CD14-positive monocyte (primary cell): ENCODE measurements around the gene SLC25A48. TPM values are rescaled to one million over a fixed set of nuclear protein-coding genes. Genes with fewer than 3 reads are reported as not detected.

ENCODE experiments used
- DNase-seq, 3 donors: peaks; one replicate each; pipeline ENCODE4 v3.0.0-alpha.2; 2011 to 2022
- H2AFZ ChIP-seq: 2 replicates; pipeline ENCODE4 v1.6.0; 2012; ENCODE audit warnings: mild to moderate bottlenecking, low read depth, low read length, inconsistent platforms; ENCODE audit not compliant: insufficient read depth, poor library complexity, severe bottlenecking
- H3K27ac ChIP-seq, 2 donors: 1 replicate in 1 of 2; 2 replicates in 1 of 2; pipeline ENCODE4 v1.5.1; 2012 to 2013; ENCODE audit warnings: low read length in 2 of 2, control low read depth in 1 of 2, inconsistent platforms in 1 of 2, low read depth in 1 of 2, mild to moderate bottlenecking in 1 of 2
- H3K27me3 ChIP-seq, 2 donors: one replicate each; pipeline versions ENCODE4 v1.6.0 to v1.6.1; 2011 to 2013; ENCODE audit warnings: low read length in 2 of 2; ENCODE audit not compliant: control insufficient read depth in 2 of 2, insufficient read depth in 2 of 2
- H3K36me3 ChIP-seq, 2 donors: replicated peaks in 1 of 2; 1 replicate in 1 of 2; 2 replicates in 1 of 2; pipeline versions ENCODE4 v1.5.1 to v1.6.1; 2012 to 2013; ENCODE audit warnings: low read length in 2 of 2, control low read depth in 1 of 2, inconsistent platforms in 1 of 2, mild to moderate bottlenecking in 1 of 2; ENCODE audit not compliant: insufficient read depth in 2 of 2, control insufficient read depth in 1 of 2
- H3K4me1 ChIP-seq, 2 donors: 1 replicate in 1 of 2; 2 replicates in 1 of 2; pipeline versions ENCODE4 v1.5.1 to v1.6.1; 2012 to 2013; ENCODE audit warnings: low read length in 2 of 2, control low read depth in 1 of 2, inconsistent platforms in 1 of 2, mild to moderate bottlenecking in 1 of 2, moderate library complexity in 1 of 2; ENCODE audit not compliant: insufficient read depth in 2 of 2, control insufficient read depth in 1 of 2
- H3K4me2 ChIP-seq: replicated peaks from 2 replicates; pipeline ENCODE3; 2012; ENCODE audit warnings: low read length, moderate library complexity, mild to moderate bottlenecking; ENCODE audit not compliant: poor library complexity, severe bottlenecking; ENCODE audit errors: extremely low read depth
- H3K4me3 ChIP-seq, 3 experiments: fragments of 200-600 bp in 1 of 3; sonication (generic) in 1 of 3; replicated peaks in 1 of 3; 1 replicate in 2 of 3; 2 replicates in 1 of 3; pipeline ENCODE4 v1.5.1; 2011 to 2013; ENCODE audit warnings: low read length in 3 of 3, mild to moderate bottlenecking in 3 of 3, control low read depth in 2 of 3, low read depth in 2 of 3, inconsistent platforms in 1 of 3, moderate library complexity in 1 of 3
- H3K79me2 ChIP-seq: 2 replicates; pipeline ENCODE4 v1.6.0; 2012; ENCODE audit warnings: mild to moderate bottlenecking, control low read depth, inconsistent platforms, low read length, moderate library complexity; ENCODE audit not compliant: insufficient read depth
- H3K9ac ChIP-seq: 2 replicates; pipeline ENCODE4 v1.6.0; 2017; ENCODE audit warnings: low read length, mild to moderate bottlenecking; ENCODE audit not compliant: insufficient read depth, poor library complexity, severe bottlenecking
- H3K9me3 ChIP-seq, 2 donors: replicated peaks in 1 of 2; 1 replicate in 1 of 2; 2 replicates in 1 of 2; pipeline versions ENCODE4 v1.5.1 to v1.6.1; 2012 to 2013; ENCODE audit warnings: low read length in 2 of 2, control low read depth in 1 of 2; ENCODE audit not compliant: control insufficient read depth in 1 of 2, insufficient read depth in 1 of 2
- H4K20me1 ChIP-seq: 2 replicates; pipeline ENCODE4 v1.6.0; 2012; ENCODE audit warnings: mild to moderate bottlenecking, low read length, control low read depth, moderate library complexity; ENCODE audit not compliant: insufficient read depth
- H3K27ac Mint-ChIP-seq, 7 donors: one replicate each; pipeline ENCODE4 v1.8.0; 2020; ENCODE audit warnings: mild to moderate bottlenecking in 7 of 7, mixed read lengths in 7 of 7, moderate library complexity in 6 of 7, inconsistent platforms in 2 of 7
- H3K27me3 Mint-ChIP-seq, 3 donors: one replicate each; pipeline ENCODE4 v1.8.0; 2021 to 2022; ENCODE audit warnings: low read depth in 3 of 3, mild to moderate bottlenecking in 3 of 3, mixed read lengths in 3 of 3, moderate library complexity in 3 of 3, inconsistent platforms in 1 of 3
- H3K36me3 Mint-ChIP-seq, 2 donors: one replicate each; pipeline ENCODE4 v1.8.0; 2020; ENCODE audit warnings: mixed read lengths in 2 of 2, inconsistent platforms in 1 of 2, mild to moderate bottlenecking in 1 of 2
- H3K4me1 Mint-ChIP-seq: one replicate; pipeline ENCODE4 v1.8.0; 2020; ENCODE audit warnings: mild to moderate bottlenecking, mixed read lengths
- H3K4me3 Mint-ChIP-seq, 2 donors: one replicate each; pipeline ENCODE4 v1.8.0; 2020; ENCODE audit warnings: mild to moderate bottlenecking in 2 of 2, mixed read lengths in 2 of 2, moderate library complexity in 1 of 2
- H3K9me3 Mint-ChIP-seq, 7 donors: one replicate each; pipeline ENCODE4 v1.8.0; 2020 to 2022; ENCODE audit warnings: mixed read lengths in 7 of 7, mild to moderate bottlenecking in 6 of 7, moderate library complexity in 6 of 7, inconsistent platforms in 2 of 7
- CTCF ChIP-seq: fragments of 200-600 bp; IDR thresholded peaks from one replicate; pipeline ENCODE4 v1.8.0; 2022; ENCODE audit warnings: antibody characterized with exemption, mild to moderate bottlenecking
- WGBS: methylation state at CpG from one replicate; pipeline ENCODE4 v1.1.5; 2013; ENCODE audit warnings: missing lambda C conversion rate; ENCODE audit not compliant: insufficient coverage; 5-methylcytosine and 5-hydroxymethylcytosine counted together
- intact Hi-C, 2 donors: fragments of 100-400 bp; cut with micrococcal nuclease; formaldehyde crosslinking; loops; one replicate each; pipeline versions ENCODE4 v1.15.0 to v1.15.1; 2023
- polyA plus RNA-seq, 3 donors: library from polyadenylated mRNA; depleted of rRNA in 1 of 3; unstranded in 2 of 3; stranded (reverse) in 1 of 3; fragments of 300-500 nt in 2 of 3; fragments of >200 nt in 1 of 3; fragmentation: Illumina TruSeq in 2 of 3; gene quantifications; 1 replicate in 2 of 3; 2 replicates in 1 of 3; pipeline ENCODE4 v1.2.3, GENCODE V29; 2012 to 2021

The SLC25A48 gene
- polyA plus RNA-seq, 3 donors, result not detected

DNA sequence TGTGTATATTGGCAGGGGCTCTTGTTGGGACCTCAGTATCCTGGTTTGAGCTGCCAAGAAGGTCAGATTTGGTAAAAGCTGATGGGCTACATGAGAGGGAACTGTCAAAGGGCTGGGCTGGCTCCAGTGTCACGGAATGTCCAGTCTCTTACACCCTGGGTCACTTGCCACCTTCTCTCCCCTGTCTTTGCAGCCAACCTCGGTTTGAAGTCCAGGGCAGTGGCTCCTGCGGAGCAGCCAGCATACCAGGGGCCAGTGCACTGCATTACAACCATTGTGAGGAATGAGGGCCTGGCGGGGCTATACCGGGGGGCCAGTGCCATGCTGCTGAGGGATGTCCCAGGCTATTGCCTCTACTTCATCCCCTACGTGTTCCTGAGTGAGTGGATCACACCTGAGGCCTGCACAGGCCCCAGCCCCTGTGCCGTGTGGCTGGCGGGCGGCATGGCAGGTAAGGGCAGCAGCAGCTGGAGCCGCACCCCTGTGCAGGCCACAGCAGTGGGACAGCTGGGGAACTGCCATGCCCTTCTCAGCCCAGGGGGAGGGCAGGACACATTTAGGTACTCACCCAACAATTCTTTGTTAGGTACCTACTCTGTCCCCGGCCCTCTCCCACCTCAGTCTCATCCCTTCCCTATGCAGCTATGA lies 36.9 kb downstream of the SLC25A48 start:
- H3K9me3 Mint-ChIP-seq, result no peaks in the 10 kb centered on the region
- H3K4me3 ChIP-seq, result no peak overlapping the region

DNA sequence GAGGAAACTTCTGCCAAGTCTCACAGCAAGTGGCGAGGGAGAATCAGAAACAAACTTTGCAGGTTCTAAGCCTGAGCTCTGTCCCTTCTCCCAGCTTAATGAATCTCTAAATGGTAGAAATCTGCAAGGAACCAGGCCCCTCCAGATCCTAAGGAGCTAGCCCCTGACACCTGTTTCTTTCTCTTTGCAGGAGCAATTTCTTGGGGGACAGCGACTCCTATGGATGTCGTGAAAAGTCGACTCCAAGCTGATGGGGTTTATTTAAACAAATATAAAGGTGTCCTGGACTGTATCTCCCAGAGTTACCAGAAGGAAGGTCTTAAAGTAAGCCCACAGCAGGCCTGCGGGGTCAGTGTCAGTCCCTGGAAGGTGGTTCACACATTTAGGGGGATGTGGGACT lies 39.4 kb downstream of the SLC25A48 start:
- H3K27me3 ChIP-seq, result no peaks in the 10 kb centered on the region
- H3K36me3 Mint-ChIP-seq, result no peaks in the 10 kb centered on the region
- intact Hi-C loops, result no loop called here
- no peak overlapping the region for H2AFZ ChIP-seq
- H3K4me3 Mint-ChIP-seq, result no peak overlapping the region
- H3K4me2 ChIP-seq, result no peak overlapping the region
- H3K4me1 ChIP-seq, result no peaks in the 10 kb centered on the region
- H3K9me3 ChIP-seq, result no peaks in the 10 kb centered on the region
- 95% methylated on average over 2 of the region's 5 CpGs for WGBS
- H3K27me3 Mint-ChIP-seq, result peaks cover 4 to 15% (median 12%) of the 10 kb centered on the region in 3 donors
- no peak overlapping the region for H3K27ac ChIP-seq
- H4K20me1 ChIP-seq, result no peaks in the 10 kb centered on the region
- no peaks in the 10 kb centered on the region for H3K79me2 ChIP-seq
- no peak for DNase-seq
- no peaks in the 10 kb centered on the region for H3K36me3 ChIP-seq
- no peak overlapping the region for H3K4me3 ChIP-seq
- H3K27ac Mint-ChIP-seq, result no peak overlapping the region
- no peaks in the 10 kb centered on the region for H3K9me3 Mint-ChIP-seq
- no peak for TF ChIP-seq CTCF
- peaks cover 2% of the 10 kb centered on the region for H3K4me1 Mint-ChIP-seq
- no peak overlapping the region for H3K9ac ChIP-seq

More for the DNA sequence above, 36.9 kb downstream of the SLC25A48 start:
- Histone ChIP-seq H3K27ac (no peak overlapping the region), H4K20me1 (no peaks in the 10 kb centered on the region), H2AFZ (no peak overlapping the region), H3K79me2 (no peaks in the 10 kb centered on the region), H3K36me3 (no peaks in the 10 kb centered on the region), H3K4me2 (no peak overlapping the region), H3K27me3 (no peaks in the 10 kb centered on the region), H3K9me3 (no peaks in the 10 kb centered on the region), H3K9ac (no peak overlapping the region), H3K4me1 (no peaks in the 10 kb centered on the region)
- WGBS, result 89% methylated on average over 7 of the region's 11 CpGs
- Mint-ChIP-seq H3K27ac (no peak overlapping the region), H3K4me1 (peaks cover 2% of the 10 kb centered on the region), H3K4me3 (no peak overlapping the region), H3K27me3 (peaks cover 6 to 23% (median 17%) of the 10 kb centered on the region in 3 donors), H3K36me3 (no peaks in the 10 kb centered on the region)
- no peak for DNase-seq
- no peak for TF ChIP-seq CTCF
- intact Hi-C loops, result no loop called here
